Measurements from ENCODE around the gene PLXNC1. TPM values are rescaled to one million over a fixed set of nuclear protein-coding genes. Genes with fewer than 3 reads are reported as not detected.

The PLXNC1 gene
- total RNA-seq (2022): 1.3 and 2.3 TPM in 2 replicates
- Bru-seq, nascent RNA: percentile 24 among the genes with signal in this experiment
- BruChase-seq, experiment 1, labeled RNA remaining after a 6-hour chase: percentile 14 among the genes with signal in this experiment
- percentile 14 among the genes with signal in this experiment for BruChase-seq, experiment 2, labeled RNA remaining after a 2-hour chase
- long read RNA-seq, partial matches to known transcripts: 0 of 2 reads
- long read RNA-seq, other reads (novel, unspliced or antisense): 2 of 2 reads

- peak; percentile 28 for DNase-seq
- Mint-ChIP-seq H3K27me3 (ENCODE audit: unreplicated experiment) (peaks cover 89% of the 10 kb centered on the region), H3K27ac (ENCODE audit: unreplicated experiment) (no peak within 1 kb of the TSS), H3K36me3 (ENCODE audit: insufficient read depth, unreplicated experiment) (peaks cover 5% of the 10 kb centered on the region), H3K4me3 (ENCODE audit: low read depth, unreplicated experiment) (peak within 1 kb of the TSS; percentile 70), H3K4me1 (ENCODE audit: low read depth, unreplicated experiment) (peaks cover 17% of the 10 kb centered on the region), H3K9me3 (ENCODE audit: low read depth, unreplicated experiment) (no peaks in the 10 kb centered on the region)
- no peak for TF ChIP-seq CTCF (IDR thresholded peaks at IDR 0.05; ENCODE audit: unreplicated experiment)
- BruUV-seq (replicated peaks): no TSS peak
- intact Hi-C loops (cut with micrococcal nuclease; ENCODE audit: unreplicated experiment): loop anchor here (10.0 kb wide), 2 partner anchors 617 to 1187 kb away; no protein-coding TSS in a partner anchor
- CTCF ChIA-PET: no interaction called here
Measured at GRCh38 chr12:94147991-94148738, at the start of gene PLXNC1. Gene PLXNC1 (plus strand): TSS chr12:94148577. CDS start chr12:94148972, 395 bp downstream.

GRCh38 chr12:94099191-94099590, 49.2 kb upstream of the PLXNC1 start:
- Mint-ChIP-seq H3K4me1 (ENCODE audit: low read depth, unreplicated experiment) (peaks cover 17% of the 10 kb centered on the region), H3K4me3 (ENCODE audit: low read depth, unreplicated experiment) (no peak overlapping the region), H3K36me3 (ENCODE audit: insufficient read depth, unreplicated experiment) (peaks cover 9% of the 10 kb centered on the region), H3K27me3 (ENCODE audit: unreplicated experiment) (peaks cover 46% of the 10 kb centered on the region), H3K9me3 (ENCODE audit: low read depth, unreplicated experiment) (no peaks in the 10 kb centered on the region), H3K27ac (ENCODE audit: unreplicated experiment) (no peak overlapping the region)
- CTCF ChIA-PET: interaction anchor here (4.5 kb wide), 1 partner anchor 529 kb away, joined by 61 read pairs; no protein-coding TSS in a partner anchor
- intact Hi-C loops (cut with micrococcal nuclease; ENCODE audit: unreplicated experiment): no loop called here
- no peak for TF ChIP-seq CTCF (IDR thresholded peaks at IDR 0.05; ENCODE audit: unreplicated experiment)
- DNase-seq: no peak
- no TSS peak for BruUV-seq (replicated peaks)

GRCh38 chr12:94099632-94100031, 48.7 kb upstream of the PLXNC1 start:
- intact Hi-C loops (cut with micrococcal nuclease; ENCODE audit: unreplicated experiment): loop anchor here (1.0 to 5.0 kb wide), 2 partner anchors 332 to 677 kb away; no protein-coding TSS in a partner anchor
- TF ChIP-seq CTCF (IDR thresholded peaks at IDR 0.05; ENCODE audit: unreplicated experiment): no peak
- no peak overlapping the region for H3K27ac Mint-ChIP-seq (ENCODE audit: unreplicated experiment)
- H3K9me3 Mint-ChIP-seq (ENCODE audit: low read depth, unreplicated experiment): no peaks in the 10 kb centered on the region
- H3K4me3 Mint-ChIP-seq (ENCODE audit: low read depth, unreplicated experiment): no peak overlapping the region
- H3K27me3 Mint-ChIP-seq (ENCODE audit: unreplicated experiment): peaks cover 50% of the 10 kb centered on the region
- H3K36me3 Mint-ChIP-seq (ENCODE audit: insufficient read depth, unreplicated experiment): peaks cover 9% of the 10 kb centered on the region
- peaks cover 17% of the 10 kb centered on the region for H3K4me1 Mint-ChIP-seq (ENCODE audit: low read depth, unreplicated experiment)
- CTCF ChIA-PET: interaction anchor here (4.2 to 4.5 kb wide), 2 partner anchors 529 to 597 kb away, joined by 61 to 64 read pairs; no protein-coding TSS in a partner anchor
- no TSS peak for BruUV-seq (replicated peaks)
- no peak for DNase-seq

GRCh38 chr12:94100211-94100627, 48.2 kb upstream of the PLXNC1 start:
- peaks cover 9% of the 10 kb centered on the region for H3K36me3 Mint-ChIP-seq (ENCODE audit: insufficient read depth, unreplicated experiment)
- intact Hi-C loops (cut with micrococcal nuclease; ENCODE audit: unreplicated experiment): loop anchor here (1.0 to 5.0 kb wide), 2 partner anchors 333 to 678 kb away; no protein-coding TSS in a partner anchor

More at GRCh38 chr12:94100211-94100627, 48.2 kb upstream of the PLXNC1 start:
- Mint-ChIP-seq H3K27me3 (ENCODE audit: unreplicated experiment) (peaks cover 56% of the 10 kb centered on the region), H3K9me3 (ENCODE audit: low read depth, unreplicated experiment) (no peaks in the 10 kb centered on the region), H3K27ac (ENCODE audit: unreplicated experiment) (peak overlapping the region; percentile 36), H3K4me3 (ENCODE audit: low read depth, unreplicated experiment) (no peak overlapping the region), H3K4me1 (ENCODE audit: low read depth, unreplicated experiment) (peaks cover 17% of the 10 kb centered on the region)
- BruUV-seq (replicated peaks): no TSS peak
- TF ChIP-seq CTCF (IDR thresholded peaks at IDR 0.05; ENCODE audit: unreplicated experiment): no peak
- CTCF ChIA-PET: interaction anchor here (0.6 to 4.5 kb wide), 6 partner anchors 25 to 597 kb away, joined by 3 to 64 read pairs (median 20); no protein-coding TSS in a partner anchor
- no peak for DNase-seq

Measured in Calu3 (cell line).